Upper lobe of left lung (tissue), 4 donors: ENCODE measurements around the gene CCDC18.

ENCODE experiments used
- EP300 ChIP-seq, 4 donors: sonication (generic); formaldehyde crosslinking; IDR thresholded peaks; one replicate each; pipeline ENCODE4 v1.5.1; 2017; ENCODE audit warnings: antibody characterized with exemption in 4 of 4, control low read depth in 2 of 4
- POLR2A ChIP-seq, 4 donors: fragments of 450-650 bp; IDR thresholded peaks; one replicate each; pipeline ENCODE4 v1.5.1; 2016 to 2017; ENCODE audit warnings: antibody characterized with exemption in 4 of 4, mild to moderate bottlenecking in 2 of 4
- POLR2AphosphoS5 ChIP-seq, 2 donors: sonication (generic); formaldehyde crosslinking; IDR thresholded peaks; one replicate each; pipeline ENCODE4 v1.5.1; 2017; ENCODE audit warnings: antibody characterized with exemption in 2 of 2
- TF ChIP-seq, protein P1 (sequence below), 6 experiments: fragments of 450-650 bp in 4 of 6; fragments of 200-600 bp in 2 of 6; sonication (generic) in 2 of 6; IDR thresholded peaks; one replicate each; pipeline ENCODE4 v1.5.1; 2016 to 2019; ENCODE audit warnings: antibody characterized with exemption in 6 of 6

DNA sequence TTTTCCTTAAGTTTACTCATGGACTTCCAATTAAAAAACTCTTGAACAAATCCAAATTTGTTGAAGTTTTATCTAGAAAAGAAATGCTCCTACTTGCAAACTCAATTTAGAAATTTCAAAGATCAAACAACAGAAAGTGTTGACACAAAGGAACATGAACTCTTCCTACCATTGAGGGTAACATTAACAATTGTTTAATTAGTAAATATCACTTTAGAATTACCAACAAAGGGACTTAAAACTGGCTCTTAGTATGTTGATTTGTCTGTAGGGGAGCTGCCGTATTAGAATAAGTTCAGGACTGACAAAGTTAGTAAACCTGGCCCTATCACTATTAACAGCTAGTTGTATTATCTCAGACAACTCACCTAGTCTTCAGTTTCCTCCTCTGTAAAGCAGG is 57.9 kb downstream of the CCDC18 start:
- no peak for TF ChIP-seq POLR2A (IDR thresholded peaks at IDR 0.05)
- TF ChIP-seq POLR2AphosphoS5 (IDR thresholded peaks at IDR 0.05) = no peak
- TF ChIP-seq, protein P1, sequence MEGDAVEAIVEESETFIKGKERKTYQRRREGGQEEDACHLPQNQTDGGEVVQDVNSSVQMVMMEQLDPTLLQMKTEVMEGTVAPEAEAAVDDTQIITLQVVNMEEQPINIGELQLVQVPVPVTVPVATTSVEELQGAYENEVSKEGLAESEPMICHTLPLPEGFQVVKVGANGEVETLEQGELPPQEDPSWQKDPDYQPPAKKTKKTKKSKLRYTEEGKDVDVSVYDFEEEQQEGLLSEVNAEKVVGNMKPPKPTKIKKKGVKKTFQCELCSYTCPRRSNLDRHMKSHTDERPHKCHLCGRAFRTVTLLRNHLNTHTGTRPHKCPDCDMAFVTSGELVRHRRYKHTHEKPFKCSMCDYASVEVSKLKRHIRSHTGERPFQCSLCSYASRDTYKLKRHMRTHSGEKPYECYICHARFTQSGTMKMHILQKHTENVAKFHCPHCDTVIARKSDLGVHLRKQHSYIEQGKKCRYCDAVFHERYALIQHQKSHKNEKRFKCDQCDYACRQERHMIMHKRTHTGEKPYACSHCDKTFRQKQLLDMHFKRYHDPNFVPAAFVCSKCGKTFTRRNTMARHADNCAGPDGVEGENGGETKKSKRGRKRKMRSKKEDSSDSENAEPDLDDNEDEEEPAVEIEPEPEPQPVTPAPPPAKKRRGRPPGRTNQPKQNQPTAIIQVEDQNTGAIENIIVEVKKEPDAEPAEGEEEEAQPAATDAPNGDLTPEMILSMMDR (IDR thresholded peaks at IDR 0.05) = no peak
- no peak for TF ChIP-seq EP300 (IDR thresholded peaks at IDR 0.05)
